ENCODE measurements around the gene CAMK1D. TPM values are rescaled to one million over a fixed set of nuclear protein-coding genes. Genes with fewer than 3 reads are reported as not detected.

CAMK1D gene
- total RNA-seq, 1 donor from 2014 or later = 3.2 TPM

- intact Hi-C loops (cut with DNase I) = loop anchor here (5.0 to 10.0 kb wide), 2 partner anchors 121 to 294 kb away; no protein-coding TSS in a partner anchor
These were observed 431.6 kb downstream of the CAMK1D start for GRCh38 chr10:12780634-12781601.

GRCh38 chr10:12781976-12782375, 432.6 kb downstream of the CAMK1D start:
- intact Hi-C loops (cut with DNase I) = loop anchor here (5.0 to 10.0 kb wide), 2 partner anchors 120 to 293 kb away; no protein-coding TSS in a partner anchor
- DNase-seq (ENCODE audit: low spot score) = no peak

More at GRCh38 chr10:12780634-12781601, 431.6 kb downstream of the CAMK1D start:
- DNase-seq (ENCODE audit: low spot score) = no peak

GRCh38 chr10:12782537-12782936, 433.2 kb downstream of the CAMK1D start:
- no peak for DNase-seq (ENCODE audit: low spot score)
- intact Hi-C loops (cut with DNase I) = loop anchor here (5.0 to 10.0 kb wide), 2 partner anchors 120 to 292 kb away; no protein-coding TSS in a partner anchor

GRCh38 chr10:12783293-12783692, 433.9 kb downstream of the CAMK1D start:
- intact Hi-C loops (cut with DNase I) = loop anchor here (5.0 to 10.0 kb wide), 2 partner anchors 119 to 292 kb away; no protein-coding TSS in a partner anchor
- DNase-seq (ENCODE audit: low spot score) = no peak

GRCh38 chr10:12784646-12785045, 435.3 kb downstream of the CAMK1D start:
- intact Hi-C loops (cut with DNase I) = loop anchor here (5.0 to 10.0 kb wide), 2 partner anchors 118 to 290 kb away; no protein-coding TSS in a partner anchor
- DNase-seq (ENCODE audit: low spot score) = no peak

GRCh38 chr10:12785415-12785831, 436.1 kb downstream of the CAMK1D start:
- DNase-seq (ENCODE audit: low spot score) = no peak
- intact Hi-C loops (cut with DNase I) = loop anchor here (10.0 kb wide), 1 partner anchor 289 kb away; no protein-coding TSS in a partner anchor

DNA sequence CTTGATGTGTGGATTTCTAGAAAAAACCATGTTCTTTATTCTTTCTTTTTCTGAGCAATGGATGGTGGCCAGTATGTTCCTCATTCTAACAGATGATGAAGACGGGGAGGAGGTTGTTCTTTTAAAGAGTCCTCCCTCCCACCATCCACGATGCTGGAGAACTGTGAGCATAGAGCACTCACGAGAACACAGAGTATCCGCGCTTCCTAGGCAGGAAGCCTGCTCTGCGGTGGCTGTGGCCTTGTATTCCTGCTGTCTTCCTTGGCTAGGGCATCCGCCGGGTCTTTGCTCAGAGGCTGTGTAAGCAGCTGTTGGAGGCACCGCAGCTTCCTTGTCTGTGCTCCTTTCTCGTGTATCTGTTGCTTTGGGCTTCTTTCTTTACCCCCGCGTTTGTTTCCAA, 437.9 kb downstream of the CAMK1D start:
- intact Hi-C loops (cut with DNase I) = loop anchor here (10.0 kb wide), 1 partner anchor 288 kb away; no protein-coding TSS in a partner anchor

GRCh38 chr10:12788277-12788676, 438.9 kb downstream of the CAMK1D start:
- no peak for DNase-seq (ENCODE audit: low spot score)
- intact Hi-C loops (cut with DNase I) = loop anchor here (10.0 kb wide), 1 partner anchor 287 kb away; no protein-coding TSS in a partner anchor

More for the DNA sequence above, 437.9 kb downstream of the CAMK1D start:
- no peak for DNase-seq (ENCODE audit: low spot score)

GRCh38 chr10:12790270-12790669, 440.9 kb downstream of the CAMK1D start:
- intact Hi-C loops (cut with DNase I) = no loop called here
- DNase-seq (ENCODE audit: low spot score) = no peak

DNA sequence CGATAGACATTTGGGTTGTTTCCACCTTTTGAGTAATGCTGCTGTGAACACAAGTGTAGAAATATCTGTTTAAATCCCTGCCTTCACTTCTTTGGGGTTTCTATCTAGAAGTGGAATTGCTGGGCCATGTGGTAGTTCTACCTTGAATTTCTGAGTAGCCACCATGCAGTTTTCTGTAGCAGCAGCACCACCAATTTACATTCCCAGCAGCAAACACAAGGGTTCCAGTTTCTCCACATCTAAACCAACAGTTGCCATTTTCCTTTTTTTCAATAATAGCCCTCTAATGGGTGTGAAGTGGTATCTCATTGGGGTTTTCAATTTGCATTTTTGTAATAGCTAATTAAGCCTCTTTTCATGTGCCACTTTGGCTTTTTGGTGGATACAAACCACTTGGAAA, 442.4 kb downstream of the CAMK1D start:
- no peak for DNase-seq (ENCODE audit: low spot score)
- intact Hi-C loops (cut with DNase I) = no loop called here

DNA sequence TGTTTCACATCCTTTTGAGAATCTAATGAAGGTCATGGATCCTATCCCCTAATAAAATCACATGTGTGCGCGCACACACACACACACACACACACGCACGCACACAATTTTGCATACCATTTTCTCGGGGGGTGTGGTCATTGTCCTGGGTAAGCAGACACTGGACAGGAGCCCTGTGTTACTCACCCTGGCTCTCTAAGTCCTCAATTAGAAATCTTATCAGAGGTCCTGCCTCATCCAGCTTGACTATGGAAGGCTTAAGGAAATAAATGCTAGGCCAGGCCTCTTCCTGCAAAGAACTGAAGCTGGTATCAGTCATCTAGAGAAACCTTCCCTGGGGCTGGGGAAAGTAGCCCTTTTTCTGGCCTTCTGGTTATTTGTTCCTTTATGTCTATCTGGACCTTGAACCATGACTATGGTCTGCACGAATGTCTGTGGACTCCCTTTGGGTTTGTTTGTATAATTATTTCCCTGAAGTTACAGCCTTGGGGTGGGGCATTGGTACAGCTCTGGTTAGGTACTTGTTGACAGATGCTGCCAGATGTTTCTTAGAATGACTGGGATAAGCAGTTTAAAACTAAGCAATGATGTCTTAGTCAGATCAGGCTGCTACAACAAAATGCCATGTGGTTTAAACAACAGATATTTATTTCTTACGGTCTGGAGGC, 443.7 kb downstream of the CAMK1D start:
- intact Hi-C loops (cut with DNase I) = no loop called here

DNA sequence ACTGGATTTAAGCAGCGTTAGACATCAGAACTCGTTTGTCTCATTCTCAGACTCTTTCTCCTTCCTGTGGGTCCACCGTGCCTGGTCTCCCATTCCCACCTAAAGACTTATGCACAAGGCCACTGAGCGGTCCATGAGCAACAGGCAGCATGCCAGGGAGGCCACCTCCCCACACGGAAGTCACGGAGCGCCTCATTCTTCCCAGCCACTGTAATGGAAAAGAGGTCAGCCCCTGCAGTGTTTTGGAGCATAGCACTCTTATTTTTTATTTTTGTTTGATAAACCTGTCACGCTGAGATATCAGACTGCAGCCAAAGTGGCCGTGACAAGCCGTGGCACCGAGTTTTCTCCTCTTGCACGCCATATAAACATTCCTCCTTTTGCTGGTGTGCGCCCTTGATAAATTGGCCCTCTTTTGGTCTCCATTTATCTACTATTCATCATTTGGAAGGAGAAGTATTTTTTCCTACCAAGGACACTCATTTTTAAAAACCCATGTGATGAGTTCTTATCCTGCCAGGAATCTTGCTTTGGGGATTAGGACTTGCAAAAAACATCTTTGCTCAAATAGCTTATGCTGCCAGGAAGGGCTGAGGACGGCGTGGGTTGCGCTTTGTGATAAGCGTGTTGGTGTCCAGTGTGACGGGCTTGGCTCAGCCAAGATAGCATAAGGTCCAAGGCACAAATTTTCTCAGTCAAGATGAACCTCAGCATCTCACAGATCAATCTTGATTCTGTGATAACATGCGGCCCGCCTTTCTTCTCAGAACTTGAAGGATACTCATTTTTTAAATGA, 446.2 kb downstream of the CAMK1D start:
- no peak for DNase-seq (ENCODE audit: low spot score)

More for the DNA sequence above, 443.7 kb downstream of the CAMK1D start:
- DNase-seq (ENCODE audit: low spot score) = no peak

DNA sequence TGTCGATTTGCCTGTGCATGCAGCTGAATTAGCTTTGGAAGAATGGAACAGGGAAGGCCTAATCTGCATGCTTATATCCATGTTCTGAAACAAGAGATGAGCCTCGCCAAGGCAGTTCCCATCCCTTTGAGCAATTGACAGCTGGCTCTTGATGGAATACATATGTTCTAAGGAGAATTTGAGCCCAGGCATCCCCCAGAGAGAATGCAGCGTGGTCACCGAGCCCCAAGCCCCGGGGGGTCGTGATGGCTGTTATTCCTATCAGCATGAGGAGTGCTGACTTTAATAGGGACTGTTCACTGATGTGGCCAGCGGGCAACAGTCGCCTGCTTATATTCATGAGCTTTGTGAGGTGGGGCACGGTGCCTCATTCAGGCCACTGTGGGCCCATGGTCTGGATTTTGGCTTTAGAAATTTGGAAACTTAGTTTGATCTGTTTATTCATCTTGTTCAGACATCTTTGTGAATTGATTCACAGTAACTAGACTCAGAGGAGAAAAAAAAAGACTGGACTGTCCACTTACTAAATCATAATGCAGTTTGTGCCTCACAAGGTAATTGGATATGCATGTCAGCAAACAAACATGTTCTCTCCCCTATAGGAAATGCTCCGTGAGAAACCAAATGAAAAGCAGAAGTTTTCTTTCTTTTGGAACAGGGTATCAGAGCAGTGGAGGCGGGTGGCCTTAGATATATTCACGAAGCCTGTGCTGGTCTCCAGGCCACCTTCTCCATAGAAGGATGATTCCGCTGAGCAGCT, 447.2 kb downstream of the CAMK1D start:
- no peak for DNase-seq (ENCODE audit: low spot score)
- intact Hi-C loops (cut with DNase I) = no loop called here

More for the DNA sequence above, 446.2 kb downstream of the CAMK1D start:
- intact Hi-C loops (cut with DNase I) = no loop called here

GRCh38 chr10:12797471-12798262, 448.3 kb downstream of the CAMK1D start:
- intact Hi-C loops (cut with DNase I) = no loop called here

GRCh38 chr10:12799144-12799543, 449.8 kb downstream of the CAMK1D start:
- intact Hi-C loops (cut with DNase I) = no loop called here
- no peak for DNase-seq (ENCODE audit: low spot score)

More at GRCh38 chr10:12797471-12798262, 448.3 kb downstream of the CAMK1D start:
- no peak for DNase-seq (ENCODE audit: low spot score)

GRCh38 chr10:12799714-12800113, 450.4 kb downstream of the CAMK1D start:
- intact Hi-C loops (cut with DNase I) = no loop called here

DNA sequence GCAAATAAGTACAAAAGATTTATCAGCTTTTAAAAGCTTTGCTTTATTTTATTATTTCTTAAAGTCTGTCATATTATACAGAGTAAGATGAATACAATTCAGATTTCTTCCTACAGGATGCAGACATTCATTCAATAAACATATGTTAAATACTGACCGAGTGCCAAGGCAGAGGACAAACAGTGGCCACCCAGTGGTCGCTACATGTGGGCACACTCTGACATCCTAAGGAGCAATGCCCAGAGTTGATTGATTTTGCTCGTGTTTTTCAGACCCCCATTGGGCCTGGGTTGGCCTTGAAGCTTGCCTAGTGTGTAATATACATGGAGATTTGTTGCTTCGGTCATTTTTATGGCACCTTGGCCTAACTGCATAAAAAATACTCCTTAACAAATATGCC, 451.0 kb downstream of the CAMK1D start:
- DNase-seq (ENCODE audit: low spot score) = no peak
- intact Hi-C loops (cut with DNase I) = no loop called here

More at GRCh38 chr10:12799714-12800113, 450.4 kb downstream of the CAMK1D start:
- no peak for DNase-seq (ENCODE audit: low spot score)

Measured in cardiac septum (tissue), 1 donor.